Measurements from ENCODE around the gene MSI2. TPM values are rescaled to one million over a fixed set of nuclear protein-coding genes. Genes with fewer than 3 reads are reported as not detected.
A peak's percentile ranks its signal among the peaks of the same experiment; 100 is the strongest.

Gene MSI2
- total RNA-seq, 1 donor from 2014 or later: 26.6 TPM

DNA sequence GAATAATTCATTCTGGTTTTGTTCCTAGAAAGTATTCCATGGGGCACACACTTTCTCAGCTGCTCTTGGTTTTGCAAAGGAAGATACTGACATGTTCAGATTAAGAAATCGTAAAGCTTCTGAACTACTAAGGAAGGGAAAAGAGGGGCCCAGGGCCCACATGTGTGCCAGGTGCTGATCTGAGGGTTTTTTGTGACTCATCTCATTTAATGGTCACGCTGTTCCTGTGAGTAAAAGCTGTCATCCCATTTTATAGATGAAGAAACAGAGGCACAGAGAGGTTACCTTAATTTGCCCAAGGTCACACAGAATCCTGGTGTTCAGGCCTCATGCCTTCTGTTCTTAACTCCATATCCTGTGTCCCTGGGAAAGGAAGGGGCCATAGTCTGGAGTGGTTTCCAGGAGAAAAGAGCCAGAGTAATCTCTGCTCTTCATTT, 113.2 kb downstream of the MSI2 start:
- peak overlapping the region; percentile 17 for H3K4me3 ChIP-seq (ENCODE audit: low read depth, low read length)
- DNase-seq (ENCODE audit: low read depth): no peak
- no peak for TF ChIP-seq CTCF (conservative IDR thresholded peaks at IDR 0.05; ENCODE audit: low read depth, low read length)

DNA sequence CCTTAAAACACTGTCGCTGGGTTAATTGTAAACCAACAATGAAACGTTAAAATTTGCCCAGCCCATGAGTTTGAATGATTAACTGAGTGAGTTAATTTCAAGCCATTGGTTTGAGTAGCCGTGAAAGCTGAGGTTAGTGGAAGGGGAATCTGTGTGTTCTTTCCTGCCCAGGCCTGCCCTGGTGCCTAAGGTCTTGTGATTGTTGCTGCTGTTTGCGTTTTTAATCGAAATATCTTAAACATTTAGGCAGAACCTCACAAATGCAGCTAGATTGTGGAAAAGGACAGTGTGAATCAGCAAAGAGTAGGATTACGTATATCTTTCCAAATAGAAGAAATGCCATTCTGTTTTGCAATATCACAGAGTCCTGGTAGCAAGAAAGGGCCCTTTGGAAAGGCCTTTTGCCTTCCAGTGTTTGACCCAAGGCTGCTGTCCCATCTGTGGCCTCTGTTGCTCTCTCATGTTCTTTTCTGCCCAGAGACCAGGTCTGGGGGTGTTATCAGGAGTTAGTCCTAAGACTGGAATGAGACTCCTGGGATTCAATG, 113.8 kb downstream of the MSI2 start:
- no peak for TF ChIP-seq CTCF (conservative IDR thresholded peaks at IDR 0.05; ENCODE audit: low read depth, low read length)
- DNase-seq (ENCODE audit: low read depth): peak; percentile 94
- no peak overlapping the region for H3K4me3 ChIP-seq (ENCODE audit: low read depth, low read length)

- DNase-seq (ENCODE audit: low read depth): no peak
- H3K4me3 ChIP-seq (ENCODE audit: low read depth, low read length): no peak overlapping the region
- TF ChIP-seq CTCF (conservative IDR thresholded peaks at IDR 0.05; ENCODE audit: low read depth, low read length): no peak
Observed at GRCh38 chr17:57370619-57371018, 114.3 kb downstream of the MSI2 start.

DNA sequence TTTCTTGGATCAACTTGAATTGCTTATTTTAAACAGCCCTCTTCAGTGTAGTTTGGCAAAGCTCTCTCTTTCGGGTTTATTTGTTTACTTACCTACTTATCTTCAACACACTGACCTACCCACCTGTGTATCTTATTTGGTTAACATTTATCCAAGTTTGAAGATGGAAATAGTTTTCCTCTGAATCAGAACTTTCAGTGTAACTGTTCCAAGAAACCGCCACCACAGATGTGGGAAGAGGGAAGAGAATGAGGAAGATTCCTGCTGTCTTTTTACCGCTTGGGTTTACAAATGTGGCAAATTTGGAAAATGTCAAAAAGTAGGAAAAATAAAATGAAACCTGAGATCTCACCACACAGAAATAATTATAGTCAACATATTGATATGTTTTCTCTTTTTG, 115.8 kb downstream of the MSI2 start:
- no peak overlapping the region for H3K4me3 ChIP-seq (ENCODE audit: low read depth, low read length)
- no peak for TF ChIP-seq CTCF (conservative IDR thresholded peaks at IDR 0.05; ENCODE audit: low read depth, low read length)
- no peak for DNase-seq (ENCODE audit: low read depth)

- no peak for DNase-seq (ENCODE audit: low read depth)
- no peak overlapping the region for H3K4me3 ChIP-seq (ENCODE audit: low read depth, low read length)
Observed at GRCh38 chr17:57373048-57373447, 116.7 kb downstream of the MSI2 start.

GRCh38 chr17:57373756-57374155, 117.4 kb downstream of the MSI2 start:
- H3K4me3 ChIP-seq (ENCODE audit: low read depth, low read length): no peak overlapping the region
- no peak for TF ChIP-seq CTCF (conservative IDR thresholded peaks at IDR 0.05; ENCODE audit: low read depth, low read length)
- no peak for DNase-seq (ENCODE audit: low read depth)

More at GRCh38 chr17:57373048-57373447, 116.7 kb downstream of the MSI2 start:
- no peak for TF ChIP-seq CTCF (conservative IDR thresholded peaks at IDR 0.05; ENCODE audit: low read depth, low read length)

DNA sequence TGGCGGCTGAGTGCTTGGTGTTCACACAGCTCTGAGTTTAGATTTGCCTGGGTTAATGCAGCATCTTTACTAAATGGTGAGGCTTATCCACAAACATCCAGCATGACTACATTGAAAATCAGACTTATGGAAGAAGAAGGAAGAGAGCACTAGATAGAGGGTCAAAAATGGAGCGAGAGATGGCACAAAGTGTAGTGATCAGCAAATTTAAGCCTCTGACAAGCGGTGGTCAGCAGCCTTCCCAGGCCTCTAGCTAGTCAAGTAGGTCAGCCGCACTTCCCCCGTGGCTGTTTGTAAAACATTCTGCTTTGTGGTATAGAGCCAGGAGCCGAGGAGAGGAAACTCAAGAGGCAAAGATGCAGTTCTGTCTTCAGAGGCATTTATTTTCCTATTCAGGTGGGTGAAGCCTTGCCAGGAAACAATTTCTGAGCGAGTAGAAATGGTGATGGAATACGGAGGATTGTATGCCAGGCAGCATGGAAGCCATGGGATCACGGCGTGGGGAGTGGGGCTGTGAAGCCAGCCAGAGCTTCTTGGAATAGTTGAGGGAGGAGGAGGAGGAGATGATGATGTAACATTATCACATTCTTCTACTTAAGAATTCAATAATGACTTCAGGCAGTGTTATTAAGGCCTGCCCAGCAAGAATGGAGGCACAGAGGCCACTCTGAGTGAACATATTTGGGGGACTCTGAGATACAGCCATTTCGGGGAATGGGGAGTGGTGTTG, 118.9 kb downstream of the MSI2 start:
- no peak for TF ChIP-seq CTCF (conservative IDR thresholded peaks at IDR 0.05; ENCODE audit: low read depth, low read length)

More for the DNA sequence above, 118.9 kb downstream of the MSI2 start:
- H3K4me3 ChIP-seq (ENCODE audit: low read depth, low read length): no peak overlapping the region
- DNase-seq (ENCODE audit: low read depth): no peak
